K562 (cell line): ENCODE data around the gene MICAL2. TPM values are rescaled to one million over a fixed set of nuclear protein-coding genes. Genes with fewer than 3 reads are reported as not detected.

Source experiments
- BCOR ChIP-seq: fragments of 450-650 bp; IDR thresholded peaks from 2 replicates; pipeline ENCODE4 v1.6.1; 2016
- BRD9 ChIP-seq: fragments of 450-650 bp; IDR thresholded peaks from 2 replicates; pipeline ENCODE4 v1.6.1; 2018; ENCODE audit warnings: low read depth; ENCODE audit not compliant: partially characterized antibody
- DACH1 ChIP-seq: fragments of 450-650 bp; IDR thresholded peaks from 2 replicates; pipeline ENCODE4 v1.6.1; 2018; ENCODE audit not compliant: partially characterized antibody
- EP300 ChIP-seq: IDR thresholded peaks from 2 replicates; pipeline ENCODE4 v1.6.1; 2012; ENCODE audit warnings: low read length, improper control_type of control experiment
- EP400 ChIP-seq: fragments of 450-650 bp; IDR thresholded peaks from 2 replicates; pipeline ENCODE4 v1.6.1; 2017; ENCODE audit warnings: antibody characterized with exemption, mild to moderate bottlenecking, moderate library complexity
- HNRNPLL ChIP-seq: fragments of 200-400 bp; formaldehyde crosslinking; IDR thresholded peaks from 2 replicates; pipeline ENCODE4 v1.6.1; 2017; ENCODE audit warnings: low read length, low read depth, mild to moderate bottlenecking; ENCODE audit not compliant: poor library complexity, severe bottlenecking
- RCOR1 ChIP-seq, 2 experiments: IDR thresholded peaks; 2 replicates each; pipeline ENCODE4 v1.6.1; 2012; ENCODE audit warnings: low read depth in 2 of 2, low read length in 2 of 2, borderline replicate concordance in 1 of 2, improper control_type of control experiment in 1 of 2
- SMARCC2 ChIP-seq: fragments of 450-650 bp; IDR thresholded peaks from 2 replicates; pipeline ENCODE4 v1.6.1; 2017; ENCODE audit warnings: antibody characterized with exemption, moderate library complexity, mild to moderate bottlenecking, low read depth
- TAL1 ChIP-seq: fragments of 450-650 bp; IDR thresholded peaks from 2 replicates; pipeline ENCODE4 v1.6.1; 2016; ENCODE audit warnings: mild to moderate bottlenecking
- YBX1 ChIP-seq: fragments of 450-650 bp; IDR thresholded peaks from 2 replicates; pipeline ENCODE4 v1.7.1; 2016; ENCODE audit warnings: mild to moderate bottlenecking
- ZC3H4 ChIP-seq: sonication (generic); formaldehyde crosslinking; IDR thresholded peaks from 2 replicates; pipeline ENCODE4 v1.9.0; 2021; ENCODE audit warnings: missing genetic modification reagents, borderline replicate concordance
- ZNF23 ChIP-seq: fragments of 250-450 bp; sonication (Bioruptor Pico); IDR thresholded peaks from 2 replicates; pipeline ENCODE4 v1.4.0; 2020; ENCODE audit warnings: mild to moderate bottlenecking
- ZNF239 ChIP-seq: fragments of 250-450 bp; sonication (Bioruptor Pico); IDR thresholded peaks from 2 replicates; pipeline ENCODE4 v1.4.0; 2020; ENCODE audit warnings: mild to moderate bottlenecking
- ZNF318 ChIP-seq, 2 experiments: fragments of 450-650 bp; IDR thresholded peaks; 2 replicates each; pipeline ENCODE4 v1.6.1; 2016; ENCODE audit warnings: mild to moderate bottlenecking in 2 of 2, borderline replicate concordance in 1 of 2, low read depth in 1 of 2, moderate library complexity in 1 of 2
- ZNF592 ChIP-seq: fragments of 450-650 bp; IDR thresholded peaks from 2 replicates; pipeline ENCODE4 v1.6.1; 2017; ENCODE audit warnings: antibody characterized with exemption, mild to moderate bottlenecking
- polyA plus RNA-seq, 8 experiments: library from polyadenylated mRNA; depleted of rRNA in 4 of 8; stranded (reverse) in 5 of 8; unstranded in 3 of 8; fragments of >200 nt; fragmentation: Nextera tagmentation in 2 of 8; fragmentation: Illumina TruSeq in 1 of 8; extraction: Ambion mirVana in 2 of 8; extraction: Trizol in 1 of 8; gene quantifications; 2 replicates each; pipeline versions ENCODE4 v1.2.1 to v1.2.3, GENCODE V29; 2011 to 2014; ENCODE audit warnings: inconsistent platforms in 1 of 8, missing spikeins in 1 of 8
- total RNA-seq, 7 experiments: library from RNA; depleted of rRNA in 6 of 7; stranded (reverse); fragments of >200 nt in 6 of 7; fragmentation: Illumina TruSeq in 2 of 7; extraction: Trizol in 2 of 7; gene quantifications; 2 replicates each; pipeline versions ENCODE4 v1.2.1 to v1.2.3, GENCODE V29; 2011 to 2021; ENCODE audit warnings: low replicate concordance in 1 of 7

Gene MICAL2
- total and polyA plus RNA-seq, 9 of the 15 experiments (the other 6 are each of a cell fraction or from before 2014, with no cell fraction given) = 4.7 to 64.2 (median 33.6) TPM

- TF ChIP-seq ZNF318 (IDR thresholded peaks at IDR 0.05; ENCODE audit: borderline replicate concordance in 1 of 2, low read depth in 1 of 2) (no peak), ZNF239 (CRISPR knock-in tag) (no peak), HNRNPLL (no peak), TAL1 (peak; percentile 66), ZNF23 (CRISPR knock-in tag) (no peak), YBX1 (no peak), ZC3H4 (CRISPR knock-in tag) (no peak), ZNF592 (no peak), SMARCC2 (no peak), EP300 (peak; percentile 31; the same call in 1 of the 2 replicates), BRD9 (no peak), EP400 (no peak), RCOR1 (IDR thresholded peaks at IDR 0.05; ENCODE audit: borderline replicate concordance in 1 of 2, low read depth in 2 of 2, low read length in 2 of 2) (peak in 1 of 2 experiments; percentile 74; a peak in 2 of 4 replicates), BCOR (no peak), DACH1 (no peak)
These were observed 85.4 kb downstream of the MICAL2 start (continued) for GRCh38 chr11:12195768-12196167.
